WTC11 (cell line): ENCODE measurements around the gene ARL6IP6. TPM values are rescaled to one million over a fixed set of nuclear protein-coding genes. Genes with fewer than 3 reads are reported as not detected.
"Not testable (repeated sequence)": the region's sequence is repeated elsewhere in the genome, so short reads cannot be mapped to it uniquely, and the experiment has no call there.

ENCODE experiments used
- ATAC-seq: fragments of 200-7000 bp; cut with Tn5 transposase; 2 replicates; pipeline ENCODE4 v1.10.0; 2021; ENCODE audit warnings: mild to moderate bottlenecking, moderate library complexity
- CTCF ChIA-PET: fragments of 300-600 bp; sonication (Branson Sonifier 250); formaldehyde crosslinking; loops from one replicate; lab custom pipeline; 2021; ENCODE audit warnings: antibody characterized with exemption; lab: Charles Lee
- POLR2A ChIA-PET: fragments of 350-600 bp; sonication (Branson Sonifier 250); formaldehyde crosslinking; loops from one replicate; lab custom pipeline; 2021; ENCODE audit warnings: antibody characterized with exemption; lab: Charles Lee
- DNase-seq: peaks from one replicate; pipeline ENCODE4 v3.0.0; 2021; ENCODE audit warnings: low spot score
- H3K27ac Mint-ChIP-seq: 2 replicates; pipeline ENCODE4 v1.8.0; 2021; ENCODE audit warnings: mixed read lengths
- H3K27me3 Mint-ChIP-seq: 2 replicates; pipeline ENCODE4 v1.8.0; 2021; ENCODE audit warnings: low read depth, mild to moderate bottlenecking, moderate library complexity, mixed read lengths
- H3K36me3 Mint-ChIP-seq: 2 replicates; pipeline ENCODE4 v1.8.0; 2021; ENCODE audit warnings: mixed read lengths
- H3K4me1 Mint-ChIP-seq: 2 replicates; pipeline ENCODE4 v1.8.0; 2022; ENCODE audit warnings: mixed read lengths
- H3K4me3 Mint-ChIP-seq: 2 replicates; pipeline ENCODE4 v1.8.0; 2021; ENCODE audit warnings: mild to moderate bottlenecking, moderate library complexity, mixed read lengths
- H3K9me3 Mint-ChIP-seq: 2 replicates; pipeline ENCODE4 v1.8.0; 2021; ENCODE audit warnings: mixed read lengths
- CREB1 ChIP-seq: sonication (generic); formaldehyde crosslinking; IDR thresholded peaks from 2 replicates; pipeline ENCODE4 v1.8.0; 2023; ENCODE audit warnings: mild to moderate bottlenecking, missing genetic modification reagents
- E2F5 ChIP-seq: sonication (generic); formaldehyde crosslinking; IDR thresholded peaks from 2 replicates; pipeline ENCODE4 v1.8.1; 2022; ENCODE audit warnings: mild to moderate bottlenecking, moderate library complexity, missing genetic modification reagents
- HMGXB4 ChIP-seq: sonication (generic); formaldehyde crosslinking; IDR thresholded peaks from 2 replicates; pipeline ENCODE4 v1.8.1; 2023; ENCODE audit warnings: mild to moderate bottlenecking, moderate library complexity, missing genetic modification reagents
- NFE2L1 ChIP-seq: sonication (generic); formaldehyde crosslinking; IDR thresholded peaks from 2 replicates; pipeline ENCODE4 v1.8.1; 2023; ENCODE audit warnings: missing genetic modification reagents
- RELA ChIP-seq: sonication (generic); formaldehyde crosslinking; IDR thresholded peaks from 2 replicates; pipeline ENCODE4 v1.8.1; 2022; ENCODE audit warnings: missing genetic modification reagents, mild to moderate bottlenecking, borderline replicate concordance
- USF2 ChIP-seq: sonication (generic); formaldehyde crosslinking; IDR thresholded peaks from 2 replicates; pipeline ENCODE4 v1.8.1; 2023; ENCODE audit warnings: mild to moderate bottlenecking, missing genetic modification reagents, moderate library complexity
- ZNF121 ChIP-seq: sonication (generic); formaldehyde crosslinking; IDR thresholded peaks from 2 replicates; pipeline ENCODE4 v1.8.0; 2023; ENCODE audit warnings: missing genetic modification reagents
- ZNF671 ChIP-seq: fragments of 250-450 bp; sonication (Bioruptor Pico); IDR thresholded peaks from 2 replicates; pipeline ENCODE4 v1.8.0; 2021; ENCODE audit warnings: mild to moderate bottlenecking
- total RNA-seq: library from RNA; stranded (reverse); gene quantifications from 3 replicates; pipeline ENCODE4 v1.2.3, GENCODE V29; 2021
- TF ChIP-seq, protein P1 (sequence below): sonication (generic); formaldehyde crosslinking; IDR thresholded peaks from 2 replicates; pipeline ENCODE4 v1.8.1; 2023; ENCODE audit warnings: mild to moderate bottlenecking, missing genetic modification reagents
- TF ChIP-seq, protein P2 (sequence below): fragments of 250-450 bp; sonication (Bioruptor Pico); IDR thresholded peaks from 2 replicates; pipeline ENCODE4 v1.9.0; 2021; ENCODE audit warnings: mild to moderate bottlenecking

Gene ARL6IP6
- total RNA-seq, 1 experiment from 2014 or later: 40.4 TPM

- TF ChIP-seq HMGXB4 (CRISPR knock-in tag) (no peak), ZNF671 (no peak), ZNF121 (no peak), RELA (CRISPR knock-in tag) (no peak), USF2 (CRISPR knock-in tag) (no peak)
- TF ChIP-seq, all 79 proteins: peak for 0
These were observed 12.3 kb downstream of the ARL6IP6 start (continued) for GRCh38 chr2:152730591-152731333.

GRCh38 chr2:152737509-152737908 is 19.1 kb downstream of the ARL6IP6 start:
- H3K27ac Mint-ChIP-seq, POLR2A ChIA-PET, H3K4me3 Mint-ChIP-seq, CTCF ChIA-PET, ATAC-seq, H3K27me3 Mint-ChIP-seq, DNase-seq, H3K4me1 Mint-ChIP-seq: not testable (repeated sequence)
- Mint-ChIP-seq H3K9me3 (peaks cover 25% of the 10 kb centered on the region), H3K36me3 (peaks cover 54% of the 10 kb centered on the region)

DNA sequence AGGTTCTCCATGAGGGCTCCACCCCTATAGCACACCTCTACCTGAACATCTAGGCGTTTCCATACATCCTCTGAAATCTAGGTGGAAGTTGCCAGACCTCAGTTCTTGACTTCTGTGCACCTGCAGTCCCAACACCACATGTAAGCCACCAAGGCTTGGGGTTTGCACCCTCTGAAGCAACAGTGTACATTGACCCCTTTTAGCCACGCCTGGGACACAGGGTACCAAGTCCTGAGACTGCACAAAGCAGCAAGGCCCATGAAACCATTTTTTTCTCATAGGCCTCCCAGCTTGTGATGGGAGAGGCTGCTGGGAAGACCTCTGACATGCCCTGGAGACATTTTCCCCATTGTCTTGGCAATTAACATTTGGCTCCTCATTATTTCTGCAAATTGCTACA is 20.0 kb downstream of the ARL6IP6 start:
- peaks cover 25% of the 10 kb centered on the region for H3K9me3 Mint-ChIP-seq
- no peak for TF ChIP-seq CREB1
- TF ChIP-seq, protein P1, sequence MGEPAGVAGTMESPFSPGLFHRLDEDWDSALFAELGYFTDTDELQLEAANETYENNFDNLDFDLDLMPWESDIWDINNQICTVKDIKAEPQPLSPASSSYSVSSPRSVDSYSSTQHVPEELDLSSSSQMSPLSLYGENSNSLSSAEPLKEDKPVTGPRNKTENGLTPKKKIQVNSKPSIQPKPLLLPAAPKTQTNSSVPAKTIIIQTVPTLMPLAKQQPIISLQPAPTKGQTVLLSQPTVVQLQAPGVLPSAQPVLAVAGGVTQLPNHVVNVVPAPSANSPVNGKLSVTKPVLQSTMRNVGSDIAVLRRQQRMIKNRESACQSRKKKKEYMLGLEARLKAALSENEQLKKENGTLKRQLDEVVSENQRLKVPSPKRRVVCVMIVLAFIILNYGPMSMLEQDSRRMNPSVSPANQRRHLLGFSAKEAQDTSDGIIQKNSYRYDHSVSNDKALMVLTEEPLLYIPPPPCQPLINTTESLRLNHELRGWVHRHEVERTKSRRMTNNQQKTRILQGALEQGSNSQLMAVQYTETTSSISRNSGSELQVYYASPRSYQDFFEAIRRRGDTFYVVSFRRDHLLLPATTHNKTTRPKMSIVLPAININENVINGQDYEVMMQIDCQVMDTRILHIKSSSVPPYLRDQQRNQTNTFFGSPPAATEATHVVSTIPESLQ (CRISPR knock-in tag): no peak
- no peak for TF ChIP-seq NFE2L1
- TF ChIP-seq E2F5 (CRISPR knock-in tag): no peak
- TF ChIP-seq, protein P2, sequence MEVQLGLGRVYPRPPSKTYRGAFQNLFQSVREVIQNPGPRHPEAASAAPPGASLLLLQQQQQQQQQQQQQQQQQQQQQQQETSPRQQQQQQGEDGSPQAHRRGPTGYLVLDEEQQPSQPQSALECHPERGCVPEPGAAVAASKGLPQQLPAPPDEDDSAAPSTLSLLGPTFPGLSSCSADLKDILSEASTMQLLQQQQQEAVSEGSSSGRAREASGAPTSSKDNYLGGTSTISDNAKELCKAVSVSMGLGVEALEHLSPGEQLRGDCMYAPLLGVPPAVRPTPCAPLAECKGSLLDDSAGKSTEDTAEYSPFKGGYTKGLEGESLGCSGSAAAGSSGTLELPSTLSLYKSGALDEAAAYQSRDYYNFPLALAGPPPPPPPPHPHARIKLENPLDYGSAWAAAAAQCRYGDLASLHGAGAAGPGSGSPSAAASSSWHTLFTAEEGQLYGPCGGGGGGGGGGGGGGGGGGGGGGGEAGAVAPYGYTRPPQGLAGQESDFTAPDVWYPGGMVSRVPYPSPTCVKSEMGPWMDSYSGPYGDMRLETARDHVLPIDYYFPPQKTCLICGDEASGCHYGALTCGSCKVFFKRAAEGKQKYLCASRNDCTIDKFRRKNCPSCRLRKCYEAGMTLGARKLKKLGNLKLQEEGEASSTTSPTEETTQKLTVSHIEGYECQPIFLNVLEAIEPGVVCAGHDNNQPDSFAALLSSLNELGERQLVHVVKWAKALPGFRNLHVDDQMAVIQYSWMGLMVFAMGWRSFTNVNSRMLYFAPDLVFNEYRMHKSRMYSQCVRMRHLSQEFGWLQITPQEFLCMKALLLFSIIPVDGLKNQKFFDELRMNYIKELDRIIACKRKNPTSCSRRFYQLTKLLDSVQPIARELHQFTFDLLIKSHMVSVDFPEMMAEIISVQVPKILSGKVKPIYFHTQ (CRISPR knock-in tag): no peak
- no peak overlapping the region for H3K27ac Mint-ChIP-seq
- ATAC-seq: no peak
- H3K4me3 Mint-ChIP-seq: no peak overlapping the region
- ChIA-PET POLR2A (no interaction called here), CTCF (no interaction called here)
- no peak for DNase-seq
- peaks cover 56% of the 10 kb centered on the region for H3K36me3 Mint-ChIP-seq
- no peaks in the 10 kb centered on the region for H3K4me1 Mint-ChIP-seq
- H3K27me3 Mint-ChIP-seq: no peaks in the 10 kb centered on the region

DNA sequence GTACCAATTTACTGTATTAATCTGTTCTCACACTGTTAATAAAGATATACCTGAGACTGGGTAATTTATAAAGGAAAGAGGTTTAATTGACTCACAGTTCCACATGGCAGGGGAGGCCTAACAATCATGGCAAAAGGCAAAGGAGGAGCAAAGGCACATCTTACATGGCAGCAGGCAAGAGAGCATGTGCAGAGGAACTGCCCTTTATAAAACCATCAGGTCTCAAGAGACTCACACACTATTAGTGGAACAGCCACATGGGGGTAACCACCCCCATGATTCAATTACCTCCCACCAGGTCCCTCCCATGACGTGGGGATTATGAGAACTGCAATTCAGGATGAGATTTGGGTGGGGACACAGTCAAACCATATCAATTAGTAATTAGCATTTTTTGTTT is 21.3 kb downstream of the ARL6IP6 start:
- H3K36me3 Mint-ChIP-seq: peaks cover 54% of the 10 kb centered on the region
- H3K27me3 Mint-ChIP-seq, DNase-seq, H3K4me3 Mint-ChIP-seq, CTCF ChIA-PET, H3K27ac Mint-ChIP-seq, ATAC-seq, POLR2A ChIA-PET, H3K4me1 Mint-ChIP-seq: not testable (repeated sequence)
- H3K9me3 Mint-ChIP-seq: peaks cover 25% of the 10 kb centered on the region
